RPMI8226 (cell line): ENCODE results near the gene EIF3D.

Experiments used
- DNase-seq: peaks from one replicate; pipeline ENCODE4 v3.0.0-alpha.2; 2015

Gene EIF3D

DNA sequence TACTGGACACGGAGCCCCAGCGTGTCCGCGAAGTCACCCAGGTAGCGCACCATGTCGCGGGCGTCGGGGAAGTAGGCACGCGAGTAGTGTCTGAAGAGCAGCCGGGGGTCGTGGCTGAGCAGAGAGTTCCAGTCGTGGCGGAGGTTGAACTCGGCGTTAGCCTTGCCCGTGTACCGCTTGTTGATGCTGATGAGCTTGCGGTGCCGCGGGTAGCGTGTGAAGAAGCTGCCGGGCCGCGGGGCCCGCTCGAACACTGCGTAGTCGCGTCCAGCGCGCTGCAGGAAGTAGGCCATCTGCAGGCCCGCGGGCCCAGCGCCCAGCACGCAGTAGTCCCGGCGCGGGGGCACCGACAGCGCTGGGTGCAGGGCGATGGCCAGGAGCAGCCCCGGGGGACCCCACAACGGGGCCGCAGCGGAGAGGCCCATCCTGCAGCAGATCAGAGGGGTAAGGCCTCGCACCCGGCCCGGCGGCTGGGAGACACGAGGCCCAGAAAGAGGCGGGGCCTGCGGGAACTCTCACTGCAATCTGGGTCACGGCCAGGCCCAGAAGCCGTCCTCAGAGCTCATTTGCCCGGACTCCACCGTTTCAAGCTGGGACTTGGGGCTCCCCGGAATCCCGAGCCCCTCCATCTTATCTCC lies 22.8 kb downstream of the EIF3D start:
- DNase-seq: no peak

DNA sequence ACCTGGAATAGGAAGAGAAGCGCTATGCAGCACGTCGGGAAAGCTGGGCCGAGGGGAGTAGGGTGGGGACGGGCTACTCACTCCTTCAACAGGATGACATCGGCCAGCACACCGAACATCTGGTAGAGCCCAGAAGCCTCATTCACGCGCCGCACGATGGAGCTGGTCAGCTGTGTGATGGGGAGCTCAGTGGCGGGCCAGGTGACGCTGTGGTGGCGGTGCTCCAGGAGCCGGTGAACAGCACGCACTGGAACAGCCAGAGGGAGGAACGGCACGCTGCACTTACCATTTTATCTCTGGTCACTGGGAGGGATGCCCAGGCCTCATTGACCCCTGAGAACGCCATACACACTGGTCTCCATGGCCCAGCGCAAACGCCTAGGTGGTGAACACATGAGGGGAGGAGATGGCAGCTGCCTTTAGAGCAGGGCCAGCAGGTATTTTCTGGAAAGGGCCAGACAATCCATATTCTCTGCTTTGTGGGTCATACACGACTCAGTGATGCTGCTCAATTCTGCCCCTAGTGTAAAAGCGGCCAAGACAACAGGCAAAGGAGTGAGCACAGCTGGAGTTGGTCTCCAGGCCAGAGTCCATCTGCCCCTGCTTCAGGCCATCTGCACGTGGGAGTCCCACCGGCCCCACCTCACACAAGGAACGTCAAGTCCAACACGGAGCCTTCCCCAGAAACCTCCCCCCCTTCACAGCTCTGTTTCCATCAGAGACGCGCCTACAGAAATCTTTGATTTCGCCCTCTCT lies 30.9 kb downstream of the EIF3D start:
- DNase-seq: no peak

DNA sequence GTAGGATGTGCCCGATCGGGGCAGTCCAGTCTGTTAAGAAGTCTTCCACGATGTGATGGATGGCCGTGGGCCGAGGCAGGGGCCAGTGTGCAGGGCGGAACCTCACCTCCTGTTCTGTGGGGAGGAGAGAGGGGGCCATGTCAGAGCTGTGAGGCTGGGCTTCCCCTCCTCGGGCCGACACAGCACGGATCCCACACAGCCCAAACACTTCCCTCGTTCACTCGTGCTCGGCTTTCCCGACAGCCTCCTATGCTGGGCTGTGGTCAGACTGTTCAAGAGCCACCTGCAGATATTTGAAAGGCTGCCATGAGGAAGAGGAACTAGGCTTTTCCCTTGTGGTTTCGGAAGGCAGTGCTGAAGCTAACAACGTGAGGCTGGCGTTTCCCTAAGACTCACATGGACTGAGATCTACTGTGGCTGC lies 35.3 kb downstream of the EIF3D start:
- peak; percentile 94 for DNase-seq

DNA sequence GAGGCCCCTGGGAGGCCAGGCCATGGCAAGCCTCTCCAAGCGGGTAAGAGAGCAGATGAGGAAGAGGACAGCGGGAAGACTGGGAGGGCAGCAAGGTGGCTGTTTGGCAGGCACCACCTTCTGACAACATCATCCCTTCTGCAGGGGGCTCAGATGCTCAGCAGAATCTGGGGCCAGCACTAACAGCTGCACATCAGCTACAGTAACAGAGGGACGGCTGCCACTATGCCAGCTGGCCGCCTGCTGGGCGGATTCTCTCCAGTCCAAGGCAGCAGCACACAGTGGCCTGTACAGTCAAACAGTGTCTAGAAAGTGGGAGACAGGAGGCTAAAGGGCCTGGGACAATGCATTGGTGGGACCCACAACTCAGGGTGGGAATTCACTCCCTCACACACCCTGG lies 36.9 kb downstream of the EIF3D start:
- DNase-seq: no peak

DNA sequence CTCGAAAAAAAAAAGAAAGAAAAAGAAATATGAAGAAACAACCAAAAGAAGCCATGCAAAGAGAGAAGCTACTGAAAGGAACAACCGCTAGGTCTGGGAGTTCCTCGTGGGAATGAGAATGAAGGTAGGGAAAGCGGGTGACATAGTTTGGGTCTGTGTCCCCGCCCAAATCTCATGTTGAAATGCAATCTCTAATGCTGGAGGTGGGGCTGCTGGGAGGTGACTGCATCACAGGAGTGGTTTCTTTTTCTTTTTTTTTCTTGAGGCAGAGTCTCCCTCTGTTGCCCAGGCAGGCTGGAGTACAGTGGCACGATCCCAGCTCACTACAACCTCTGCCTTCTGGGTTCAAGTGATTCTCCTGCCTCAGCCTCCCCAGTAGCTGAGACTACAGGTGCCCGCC lies 37.8 kb downstream of the EIF3D start:
- no peak for DNase-seq

DNA sequence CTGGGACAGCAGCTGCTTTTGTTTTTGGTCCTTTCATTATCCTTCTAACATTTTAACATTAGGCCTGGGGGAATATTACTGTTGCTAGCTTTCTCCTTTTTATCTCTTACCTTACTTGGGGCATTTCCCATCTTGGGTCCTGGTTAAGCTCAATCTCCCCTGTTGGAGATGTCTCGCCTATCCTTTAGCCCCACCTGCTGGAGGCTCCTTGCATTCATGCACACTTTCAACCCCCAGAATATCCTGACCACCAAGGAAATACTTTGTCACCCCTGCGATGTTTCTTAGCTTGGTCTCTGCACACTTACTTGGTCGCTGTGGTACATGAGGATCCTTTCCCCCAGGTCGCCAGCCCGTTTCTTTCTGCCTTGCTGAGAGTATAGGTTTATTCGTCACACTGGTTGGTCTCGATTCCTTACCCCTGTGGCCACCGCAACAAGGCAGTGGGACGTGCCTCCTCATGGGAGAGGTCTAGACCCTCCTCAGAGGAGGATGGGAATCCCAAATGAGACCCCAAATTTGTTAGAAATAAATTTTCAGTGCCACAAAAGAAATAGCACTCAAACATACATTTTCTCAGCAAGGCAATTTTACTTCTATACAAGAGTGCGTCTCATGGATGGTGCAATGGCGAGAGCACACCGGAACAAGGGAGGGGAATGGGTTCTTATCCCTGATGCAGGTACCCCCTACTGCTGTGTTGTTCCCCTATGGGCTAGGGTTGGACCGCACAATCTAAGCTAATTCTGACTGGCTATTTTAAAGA lies 42.2 kb downstream of the EIF3D start:
- peak; percentile 41 for DNase-seq

DNA sequence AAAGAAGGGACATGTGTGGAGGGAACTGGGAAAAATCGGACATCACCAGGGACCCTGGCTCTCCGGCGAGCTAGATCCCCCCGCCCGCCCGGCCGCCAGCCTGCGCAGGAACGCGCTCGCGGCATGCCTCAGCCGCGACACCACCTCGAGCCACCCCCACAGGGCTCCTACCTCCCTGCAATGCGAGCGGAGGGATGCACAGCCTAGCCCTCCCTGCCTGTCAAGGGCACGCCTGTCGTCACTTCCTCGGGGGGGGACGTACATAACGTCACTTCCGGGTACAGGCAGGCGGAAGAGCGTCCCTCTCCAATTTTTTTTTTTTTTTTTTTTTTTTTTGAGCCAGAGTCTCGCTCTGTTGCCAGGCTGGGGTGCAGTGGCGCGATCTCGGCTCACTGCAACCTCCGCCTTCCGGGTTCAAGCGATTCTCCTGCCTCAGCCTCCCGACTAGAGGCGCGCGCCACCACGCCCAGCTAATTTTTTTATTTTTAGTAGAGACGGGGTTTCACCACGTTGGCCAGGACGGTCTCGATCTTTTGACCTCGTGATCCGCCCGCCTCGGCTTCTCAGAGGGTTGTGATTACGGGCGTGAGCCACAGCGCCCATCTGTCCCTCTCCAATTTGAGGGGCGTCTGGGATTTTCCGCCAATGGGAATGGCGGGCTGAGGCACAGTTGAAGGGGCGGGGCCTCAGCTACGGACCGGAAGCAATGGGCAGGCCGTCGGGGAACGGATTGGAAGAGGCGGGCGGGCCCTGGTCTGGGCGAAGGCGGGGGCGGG lies 47.4 kb downstream of the EIF3D start, which contains the start of gene TXN2:
Gene TXN2, minus strand, starts transcription at position 248 of the 776 bp plus-strand sequence. CDS start 803 bp downstream, outside the sequence.
- DNase-seq: peak; percentile 96

DNA sequence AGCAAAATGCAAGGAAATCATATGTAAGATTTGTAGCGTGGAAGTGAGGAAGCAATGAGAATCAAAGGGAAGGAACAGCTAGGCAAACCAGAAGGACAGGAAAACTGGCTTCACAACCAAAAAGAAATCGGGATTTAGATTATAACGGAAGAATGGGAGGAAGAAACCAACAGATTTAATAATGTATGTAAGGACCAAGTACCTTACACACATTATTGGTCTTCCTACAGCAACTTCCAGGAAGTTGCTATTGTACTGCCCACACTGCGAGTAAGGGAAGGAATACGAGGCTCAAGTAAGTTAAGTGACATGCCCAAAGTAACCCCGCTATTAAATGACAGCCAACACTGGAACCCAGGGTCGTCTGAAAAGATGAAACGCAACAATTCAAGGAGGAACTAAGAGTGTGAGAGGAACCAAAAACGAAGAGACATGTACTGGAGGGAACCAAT lies 48.0 kb downstream of the EIF3D start:
- DNase-seq: no peak

DNA sequence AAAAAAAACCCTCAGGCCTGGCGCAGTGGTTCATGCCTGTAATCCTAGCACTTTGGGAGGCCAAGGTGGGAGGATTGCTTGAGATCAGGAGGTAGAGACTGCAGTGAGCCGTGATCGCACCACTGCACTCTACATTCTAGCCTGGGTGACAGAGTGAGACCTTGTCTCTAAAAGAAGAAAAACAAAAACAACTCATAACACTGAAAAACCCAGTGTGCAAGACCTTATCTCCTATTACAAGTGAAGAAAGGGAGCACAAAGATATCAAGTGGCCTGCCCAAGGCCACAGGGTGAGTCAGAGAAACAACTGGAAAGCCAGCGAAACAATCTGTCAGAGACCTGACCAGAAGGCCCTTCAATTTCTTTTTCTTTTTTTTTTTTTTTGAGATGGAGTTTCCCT lies 50.0 kb downstream of the EIF3D start:
- no peak for DNase-seq

DNA sequence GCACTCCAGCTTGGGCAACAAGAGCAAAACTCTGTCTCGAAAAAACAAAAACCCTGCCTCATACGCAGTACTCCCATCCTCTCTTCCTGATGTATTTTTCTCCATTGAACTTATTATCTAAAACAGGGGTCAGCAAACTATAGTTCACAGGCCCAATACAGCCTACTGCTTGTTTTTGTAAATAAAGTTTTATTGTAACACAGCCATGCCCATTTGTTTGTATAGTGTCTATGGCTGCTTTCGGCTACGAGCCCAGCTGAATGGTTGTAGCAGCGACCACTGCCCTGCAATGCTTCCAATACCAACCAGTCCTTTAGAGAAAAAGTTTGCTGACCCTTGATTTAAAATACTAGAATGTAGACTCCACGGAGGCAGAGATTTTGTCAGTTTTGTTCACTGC lies 53.6 kb downstream of the EIF3D start:
- no peak for DNase-seq

DNA sequence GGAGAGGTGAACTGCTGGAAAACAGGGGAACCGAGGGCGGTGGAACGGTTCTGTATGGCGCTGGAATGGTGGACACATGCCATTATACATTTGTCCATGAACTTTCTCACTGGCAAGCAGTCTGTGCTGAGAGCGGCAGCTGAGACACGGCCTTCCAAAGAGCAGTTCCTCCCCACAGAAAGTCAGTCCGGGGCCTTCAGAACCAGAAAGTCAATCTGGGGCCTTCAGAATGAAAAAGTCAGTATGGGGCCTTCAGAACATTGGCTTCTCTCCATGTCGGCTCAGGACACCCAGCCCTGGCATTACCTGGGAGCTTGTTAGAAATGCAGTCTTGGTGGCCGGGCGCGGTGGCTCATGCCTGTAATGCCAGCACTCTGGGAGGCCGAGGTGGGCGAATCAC lies 56.3 kb downstream of the EIF3D start:
- no peak for DNase-seq

DNA sequence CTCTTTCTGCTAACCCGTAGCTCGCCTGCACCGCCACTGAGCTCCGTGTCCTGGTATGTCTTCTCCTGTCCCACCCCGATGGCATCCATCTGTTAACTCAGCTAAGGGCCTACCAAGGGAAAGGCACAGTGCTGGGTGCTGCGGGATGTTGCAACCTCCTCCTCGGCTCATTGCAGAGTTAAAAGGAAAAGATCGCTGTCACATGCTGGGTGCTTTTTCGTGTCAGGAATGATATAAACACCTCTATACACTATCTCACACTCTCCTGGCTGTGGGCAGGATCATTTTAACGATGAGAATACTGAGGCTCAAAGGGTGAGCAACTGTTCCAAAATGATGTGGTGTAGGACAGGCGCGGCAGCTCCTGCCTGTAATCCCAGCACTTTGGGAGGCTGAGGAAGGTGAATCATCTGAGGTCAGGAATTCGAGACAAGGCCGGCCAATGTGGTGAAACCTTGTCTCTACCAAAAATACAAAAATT lies 57.6 kb downstream of the EIF3D start:
- no peak for DNase-seq

DNA sequence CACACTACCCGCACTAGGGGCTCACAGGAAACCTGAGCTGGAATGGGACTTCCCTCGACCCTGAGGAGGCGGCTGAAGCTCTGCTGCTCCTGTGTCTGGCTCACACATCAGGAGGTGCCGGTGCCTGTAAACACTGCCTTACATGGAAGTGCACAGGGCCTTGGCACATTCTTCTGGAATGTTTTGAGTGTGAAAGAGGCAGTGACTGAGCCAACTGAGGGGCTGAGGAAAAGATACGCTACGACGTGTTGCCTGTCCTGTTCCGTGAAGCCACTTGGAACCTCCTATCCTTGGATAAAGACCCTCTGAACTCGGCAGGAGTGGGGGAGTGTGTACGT lies 58.0 kb downstream of the EIF3D start:
- DNase-seq: no peak

DNA sequence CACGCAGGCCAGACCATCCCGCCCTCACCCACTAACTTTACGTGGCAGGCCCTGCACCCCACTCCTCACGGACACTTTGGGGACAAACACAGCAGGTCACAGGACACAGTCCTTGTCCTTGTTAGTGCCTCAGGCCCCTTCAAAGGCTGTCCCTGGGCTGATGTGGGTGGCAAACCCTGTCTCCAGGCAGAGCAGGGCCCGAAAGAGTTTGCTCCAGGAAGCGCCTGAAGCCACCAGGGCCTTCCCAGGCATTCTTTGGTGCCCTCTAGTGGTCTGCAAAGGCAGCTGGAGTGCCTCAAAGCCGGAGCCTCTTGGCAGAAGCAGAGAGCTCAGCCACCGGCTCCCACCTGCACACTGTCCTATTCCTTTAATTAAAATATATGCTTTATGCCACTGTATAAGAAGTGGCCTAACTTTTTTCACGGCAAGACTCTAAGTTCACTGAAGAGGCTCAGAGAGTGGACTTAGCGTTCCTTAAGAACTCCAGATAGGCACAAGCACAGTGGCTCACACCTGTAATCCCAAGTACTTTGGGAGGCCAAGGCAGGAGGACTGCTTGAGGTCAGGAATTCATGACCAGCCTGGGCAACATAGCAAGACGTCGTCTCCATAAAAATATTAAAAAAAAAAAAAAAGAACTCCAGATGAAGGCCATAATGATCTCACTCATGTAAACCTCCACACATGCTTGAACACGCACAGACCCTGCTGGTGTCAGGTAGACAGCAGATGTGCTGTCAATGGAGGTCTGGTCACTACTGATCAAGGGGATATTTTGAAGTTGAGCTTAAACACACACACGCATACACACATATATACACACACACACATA lies 58.6 kb downstream of the EIF3D start:
- peak; percentile 86 for DNase-seq

DNA sequence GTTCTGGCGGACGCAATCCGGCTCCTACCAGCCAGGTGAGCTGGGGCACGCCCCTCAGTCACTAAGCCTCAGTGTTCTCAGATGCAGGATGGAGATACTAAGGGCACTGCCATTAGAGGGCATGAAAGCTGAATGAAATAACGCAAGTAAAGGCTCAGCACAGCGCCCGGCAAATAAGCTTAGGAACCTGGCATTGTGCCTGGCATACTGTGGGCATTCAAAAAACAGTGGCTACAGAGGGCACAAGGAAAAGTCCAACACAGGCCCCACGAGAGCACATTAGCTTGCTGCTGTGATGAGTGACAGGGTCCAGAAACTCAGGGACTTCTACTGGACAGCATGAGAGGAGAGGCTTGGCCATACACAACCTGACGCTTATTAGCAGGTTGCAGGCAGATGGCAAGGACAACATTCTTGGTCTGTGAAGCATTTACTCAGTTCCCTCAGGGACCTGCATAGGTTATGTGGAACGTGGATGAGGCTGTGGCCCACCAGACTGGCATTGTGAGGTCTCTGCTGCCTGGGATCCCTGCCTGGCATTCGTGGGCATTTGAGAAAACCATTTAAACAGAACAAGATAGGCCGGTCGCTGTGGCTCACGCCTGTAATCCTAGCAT lies 59.8 kb downstream of the EIF3D start:
- no peak for DNase-seq

DNA sequence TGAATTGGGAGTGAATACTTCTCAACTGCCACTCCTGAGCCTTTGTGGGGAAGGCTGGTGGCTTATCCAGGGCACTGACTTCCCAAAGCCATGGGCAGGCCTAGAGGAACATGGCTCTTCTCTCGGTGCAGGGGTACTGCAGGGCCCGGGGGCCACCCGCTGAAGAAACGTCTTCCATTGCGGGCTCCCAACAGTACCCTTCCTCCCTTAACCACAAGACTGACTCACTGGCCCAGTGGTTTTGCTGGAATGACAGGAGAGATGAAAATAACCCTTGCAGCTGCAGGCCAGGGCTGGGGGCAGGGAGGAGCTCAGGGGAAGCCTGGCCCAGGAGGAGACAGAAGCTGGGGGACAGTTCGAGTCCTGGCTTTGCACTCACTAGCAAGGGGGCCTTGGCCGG lies 61.0 kb downstream of the EIF3D start:
- DNase-seq: peak; percentile 85

DNA sequence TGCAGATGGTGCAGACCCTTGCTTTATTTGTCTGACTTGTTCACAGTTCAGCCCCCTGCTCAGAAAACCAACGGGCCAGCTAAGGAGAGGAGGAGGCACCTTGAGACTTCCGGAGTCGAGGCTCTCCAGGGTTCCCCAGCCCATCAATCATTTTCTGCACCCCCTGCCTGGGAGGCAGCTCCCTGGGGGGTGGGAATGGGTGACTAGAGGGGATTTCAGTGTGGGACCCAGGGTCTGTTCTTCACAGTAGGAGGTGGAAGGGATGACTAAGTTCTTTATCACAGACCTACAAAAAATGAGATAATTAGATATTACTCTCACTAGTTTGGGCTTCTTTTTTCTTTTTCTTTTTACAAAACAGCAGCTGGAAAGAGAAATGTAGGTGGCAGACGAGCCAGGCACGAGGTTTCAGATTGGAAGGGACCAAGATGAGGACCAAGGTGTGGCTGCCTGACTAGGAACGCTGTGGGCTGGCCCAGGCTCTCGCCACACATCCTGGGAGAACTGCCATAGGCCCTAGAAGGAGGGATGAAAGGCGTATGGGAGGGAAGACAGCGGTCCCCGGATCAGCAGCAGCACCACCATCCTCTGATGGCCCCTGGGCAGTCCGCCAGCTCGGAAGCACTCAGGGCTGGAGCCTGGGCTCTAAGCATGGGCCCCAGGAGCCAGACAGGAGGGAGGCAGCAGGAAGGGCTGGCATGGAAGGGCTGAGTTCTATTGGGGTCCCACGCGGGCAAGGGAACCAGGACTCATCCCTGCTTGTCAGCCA lies 61.7 kb downstream of the EIF3D start:
- peak; percentile 68 for DNase-seq

DNA sequence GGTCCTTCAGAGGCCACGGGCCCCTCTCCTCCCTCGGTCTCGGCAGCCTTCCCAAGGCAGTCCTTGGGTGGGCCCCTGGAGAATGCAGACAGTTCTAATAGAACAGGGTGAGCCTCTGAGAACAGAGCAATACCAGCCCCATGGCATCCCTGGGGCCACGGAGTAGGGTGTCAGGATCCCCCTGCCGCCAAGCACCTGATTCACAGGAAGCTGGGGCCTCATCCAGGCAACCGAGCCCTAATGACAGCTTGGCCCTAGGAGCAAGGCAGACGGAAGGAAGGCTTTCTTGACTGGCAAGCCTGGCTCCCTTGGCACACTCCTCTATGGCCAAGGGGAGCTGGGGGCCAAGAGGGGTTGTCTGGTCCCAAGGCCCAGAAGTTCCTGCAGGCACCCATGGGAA lies 62.7 kb downstream of the EIF3D start:
- no peak for DNase-seq

DNA sequence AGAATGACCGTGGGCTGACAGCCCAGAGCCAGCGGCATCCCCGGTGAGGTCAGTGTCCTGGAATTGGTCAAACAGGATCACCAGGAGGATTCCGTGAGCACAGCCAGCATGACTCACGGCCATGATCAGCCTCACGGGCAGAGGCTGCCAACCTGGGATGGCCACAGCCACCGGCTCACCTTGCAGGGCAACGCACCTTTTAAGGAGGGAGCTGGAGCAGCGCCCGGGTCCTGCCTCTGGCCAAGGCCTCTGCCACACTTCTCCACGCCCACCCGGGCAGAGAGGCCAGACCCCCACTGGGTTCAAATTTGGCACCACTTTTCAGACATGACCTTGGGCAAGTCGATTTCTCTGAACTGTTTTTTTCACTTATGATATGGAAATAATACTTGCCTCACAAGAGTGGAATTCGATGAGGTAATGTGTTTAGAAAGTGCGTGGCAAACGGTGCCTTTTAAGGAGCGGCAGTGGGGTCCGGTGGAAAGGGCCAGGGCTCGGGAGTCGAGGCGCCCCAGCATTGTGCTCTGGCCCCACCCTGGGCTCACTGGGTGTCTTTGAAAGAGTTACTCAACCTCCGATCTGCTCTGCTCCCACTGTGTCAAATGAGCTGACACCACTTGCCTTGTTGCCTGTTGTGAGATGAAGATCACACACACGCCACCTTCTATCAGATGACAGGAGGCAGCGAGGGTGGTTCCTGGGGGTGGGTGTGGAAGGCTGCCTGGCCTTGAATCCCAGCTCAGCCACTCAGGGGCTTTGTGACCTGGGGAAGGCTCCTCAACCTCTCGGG lies 63.5 kb downstream of the EIF3D start:
- no peak for DNase-seq

DNA sequence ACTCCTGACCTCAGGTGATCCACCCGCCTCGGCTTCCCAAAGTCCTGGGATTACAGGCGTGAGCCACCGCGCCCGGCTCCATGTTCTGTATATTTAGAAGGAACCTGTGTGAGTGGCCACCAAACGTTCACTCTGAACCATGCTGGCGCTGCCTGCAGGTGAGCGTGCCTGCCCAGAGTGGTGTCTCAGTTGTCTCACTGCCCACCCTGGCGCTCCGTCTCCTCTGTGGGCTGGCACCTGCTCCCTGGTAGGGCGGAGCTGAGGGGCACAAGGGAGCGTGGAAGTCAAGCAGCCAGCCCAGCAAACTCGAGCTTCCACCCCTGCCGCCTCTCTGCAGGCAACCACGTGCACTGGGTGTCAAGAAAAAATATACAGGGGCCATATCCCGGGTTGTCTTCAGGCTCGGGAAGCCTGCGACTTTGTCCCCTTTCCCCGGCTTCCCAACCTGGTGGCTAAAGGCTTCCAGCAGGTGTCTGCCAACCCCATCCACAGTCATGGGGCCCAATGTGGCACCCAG lies 64.2 kb downstream of the EIF3D start:
- no peak for DNase-seq
